AG04450 (cell line): ENCODE data around the gene PFDN1. TPM values are rescaled to one million over a fixed set of nuclear protein-coding genes. Genes with fewer than 3 reads are reported as not detected.

ENCODE experiments used
- CTCF ChIA-PET: fragments of 300-600, 350-600 bp; formaldehyde crosslinking; extraction: SDS; loops from one replicate; lab custom pipeline; 2022; ENCODE audit warnings: antibody characterized with exemption, inconsistent platforms; lab: Charles Lee
- POLR2A ChIA-PET: fragments of 350-600 bp; formaldehyde crosslinking; extraction: SDS; loops from one replicate; lab custom pipeline; 2021; ENCODE audit warnings: antibody characterized with exemption, inconsistent platforms; lab: Yijun Ruan, JAX
- DNase-seq: peaks from one replicate; pipeline ENCODE4 v3.0.0-alpha.2; 2011; ENCODE audit warnings: low read depth, low spot score
- H3K27ac ChIP-seq: one replicate; pipeline ENCODE4 v1.5.1; 2012; ENCODE audit warnings: low read depth, low read length, control low read depth
- H3K27me3 ChIP-seq: one replicate; pipeline ENCODE4 v1.6.0; 2012; ENCODE audit warnings: low read length; ENCODE audit not compliant: control insufficient read depth, insufficient read depth
- H3K4me3 ChIP-seq: 2 replicates; pipeline ENCODE4 v1.5.1; 2011; ENCODE audit warnings: mild to moderate bottlenecking, low read depth, low read length, control low read depth
- H3K9me3 ChIP-seq: 2 replicates; pipeline ENCODE4 v1.5.1; 2012; ENCODE audit warnings: low read length; ENCODE audit not compliant: control insufficient read depth, insufficient read depth
- CTCF ChIP-seq: IDR thresholded peaks from 2 replicates; pipeline ENCODE4 v1.5.1; 2011; ENCODE audit warnings: low read depth, low read length, control low read depth, inconsistent platforms
- polyA plus RNA-seq: library from polyadenylated mRNA; depleted of rRNA; stranded (reverse); fragments of >200 nt; gene quantifications from 2 replicates; pipeline ENCODE4 v1.2.3, GENCODE V29; 2011

Gene PFDN1
- polyA plus RNA-seq, 1 experiment = 112 TPM

GRCh38 chr5:140301136-140301535 is 1.8 kb downstream of the PFDN1 start:
- no peak overlapping the region for H3K27ac ChIP-seq
- ChIA-PET POLR2A (no interaction called here), CTCF (no interaction called here)

GRCh38 chr5:140299056-140299455 is 3.8 kb downstream of the PFDN1 start:
- no peaks in the 10 kb centered on the region for H3K9me3 ChIP-seq
- POLR2A ChIA-PET = no interaction called here
- no peak overlapping the region for H3K27ac ChIP-seq

More at GRCh38 chr5:140301136-140301535, 1.8 kb downstream of the PFDN1 start:
- peak overlapping the region; percentile 5; the same call in 1 of the 2 replicates for H3K4me3 ChIP-seq
- H3K27me3 ChIP-seq = no peaks in the 10 kb centered on the region
- DNase-seq = no peak
- TF ChIP-seq CTCF = no peak
- H3K9me3 ChIP-seq = no peaks in the 10 kb centered on the region

GRCh38 chr5:140298183-140298601 is 4.7 kb downstream of the PFDN1 start:
- POLR2A ChIA-PET = interaction anchor here (1.2 kb wide), 1 partner anchor 25 kb away, joined by 3 read pairs; no protein-coding TSS in a partner anchor
- Histone ChIP-seq H3K27ac (no peak overlapping the region), H3K9me3 (no peaks in the 10 kb centered on the region), H3K27me3 (no peaks in the 10 kb centered on the region), H3K4me3 (no peak overlapping the region)
- DNase-seq = no peak
- CTCF ChIA-PET = interaction anchor here (0.6 to 1.9 kb wide), 5 partner anchors 48 to 61 kb away, joined by 3 to 11 read pairs (median 4); partner anchors contain the start of gene HBEGF
- TF ChIP-seq CTCF = no peak

More at GRCh38 chr5:140299056-140299455, 3.8 kb downstream of the PFDN1 start:
- CTCF ChIA-PET = interaction anchor here (1.9 kb wide), 1 partner anchor 55 kb away, joined by 5 read pairs; no protein-coding TSS in a partner anchor
- TF ChIP-seq CTCF = no peak
- H3K27me3 ChIP-seq = no peaks in the 10 kb centered on the region
- no peak for DNase-seq
- no peak overlapping the region for H3K4me3 ChIP-seq

GRCh38 chr5:140297283-140297682 is 5.6 kb downstream of the PFDN1 start:
- H3K4me3 ChIP-seq = no peak overlapping the region
- no peak overlapping the region for H3K27ac ChIP-seq
- no peak for DNase-seq
- TF ChIP-seq CTCF = no peak
- no peaks in the 10 kb centered on the region for H3K9me3 ChIP-seq
- POLR2A ChIA-PET = interaction anchor here (1.2 kb wide), 1 partner anchor 26 kb away, joined by 3 read pairs; no protein-coding TSS in a partner anchor
- no peaks in the 10 kb centered on the region for H3K27me3 ChIP-seq
- CTCF ChIA-PET = interaction anchor here (1.4 to 1.9 kb wide), 4 partner anchors 49 to 62 kb away, joined by 3 to 11 read pairs (median 6); partner anchors contain the start of gene HBEGF

- DNase-seq = no peak
- TF ChIP-seq CTCF = no peak
- POLR2A ChIA-PET = no interaction called here
- no peaks in the 10 kb centered on the region for H3K27me3 ChIP-seq
- no peaks in the 10 kb centered on the region for H3K9me3 ChIP-seq
- no peak overlapping the region for H3K4me3 ChIP-seq
- CTCF ChIA-PET = interaction anchor here (1.6 to 2.0 kb wide), 3 partner anchors 50 to 55 kb away, joined by 7 to 13 read pairs (median 8); partner anchors contain the start of gene HBEGF
- no peak overlapping the region for H3K27ac ChIP-seq
These were observed 6.6 kb downstream of the PFDN1 start for GRCh38 chr5:140296289-140296688.
